T-cell (primary cell): ENCODE results near the gene MEFV. TPM values are rescaled to one million over a fixed set of nuclear protein-coding genes. Genes with fewer than 3 reads are reported as not detected.

Experiments
- ATAC-seq, 4 experiments: fragments of 200-7000 bp in 3 of 4; fragments of 150-1000 bp in 1 of 4; cut with Tn5 transposase; replicated peaks in 1 of 4; 1 replicate in 3 of 4; 2 replicates in 1 of 4; pipeline ENCODE4 v1.10.0; 2021; ENCODE audit warnings: moderate library complexity in 3 of 4, mild to moderate bottlenecking in 2 of 4, moderate number of reproducible peaks in 1 of 4
- CTCF ChIA-PET, 2 donors: fragments of 300-600 bp; sonication (Branson Sonifier 250); formaldehyde crosslinking; loops; one replicate each; lab custom pipeline; 2022; ENCODE audit warnings: antibody characterized with exemption in 2 of 2; lab: Charles Lee
- POLR2A ChIA-PET, 2 donors: fragments of 300-600 bp; sonication (Branson Sonifier 250); formaldehyde crosslinking; loops; one replicate each; lab custom pipeline; 2022; ENCODE audit warnings: antibody characterized with exemption in 2 of 2; lab: Charles Lee
- DNase-seq, 35 experiments: peaks; one replicate each; pipeline versions ENCODE4 v3.0.0 to v3.0.0-alpha.2; 2013 to 2023
- H3K27ac ChIP-seq: one replicate; pipeline ENCODE4 v1.5.1; 2013; ENCODE audit warnings: low read length
- H3K27me3 ChIP-seq, 2 experiments: replicated peaks in 1 of 2; 1 replicate in 1 of 2; 2 replicates in 1 of 2; pipeline versions ENCODE4 v1.6.1 to v1.7.0; 2013; ENCODE audit warnings: low read length in 1 of 2, mixed read lengths in 1 of 2; ENCODE audit not compliant: control insufficient read depth in 2 of 2, insufficient read depth in 2 of 2; ENCODE audit errors: extremely low read depth in 1 of 2
- H3K36me3 ChIP-seq, 2 donors: 1 replicate in 1 of 2; 2 replicates in 1 of 2; pipeline versions ENCODE4 v1.6.1 to v1.7.0; 2013; ENCODE audit warnings: low read length in 1 of 2; ENCODE audit not compliant: control insufficient read depth in 2 of 2, insufficient read depth in 1 of 2; ENCODE audit errors: extremely low read depth in 1 of 2
- H3K4me1 ChIP-seq, 2 experiments: 1 replicate in 1 of 2; 2 replicates in 1 of 2; pipeline versions ENCODE4 v1.6.1 to v1.7.0; 2013; ENCODE audit warnings: low read length in 2 of 2, mixed read lengths in 1 of 2; ENCODE audit not compliant: insufficient read depth in 2 of 2, control insufficient read depth in 1 of 2; ENCODE audit errors: extremely low read depth in 1 of 2
- H3K4me3 ChIP-seq, 2 donors: 1 replicate in 1 of 2; 2 replicates in 1 of 2; pipeline versions ENCODE4 v1.5.1 to v1.7.0; 2013; ENCODE audit warnings: mild to moderate bottlenecking in 2 of 2, low read length in 1 of 2, moderate library complexity in 1 of 2; ENCODE audit not compliant: control insufficient read depth in 1 of 2; ENCODE audit errors: extremely low read depth in 1 of 2
- H3K9me3 ChIP-seq: 2 replicates; pipeline ENCODE4 v1.7.0; 2013
- H3K27ac Mint-ChIP-seq, 2 donors: one replicate each; pipeline ENCODE4 v1.8.0; 2020 to 2021; ENCODE audit warnings: mild to moderate bottlenecking in 2 of 2, mixed read lengths in 2 of 2
- H3K27me3 Mint-ChIP-seq, 2 donors: one replicate each; pipeline ENCODE4 v1.8.0; 2021 to 2022; ENCODE audit warnings: mixed read lengths in 2 of 2
- H3K36me3 Mint-ChIP-seq: one replicate; pipeline ENCODE4 v1.8.0; 2021; ENCODE audit warnings: mixed read lengths
- H3K4me1 Mint-ChIP-seq, 3 donors: one replicate each; pipeline ENCODE4 v1.8.0; 2020 to 2022; ENCODE audit warnings: mixed read lengths in 3 of 3, mild to moderate bottlenecking in 1 of 3
- H3K4me3 Mint-ChIP-seq, 3 donors: one replicate each; pipeline ENCODE4 v1.8.0; 2020 to 2022; ENCODE audit warnings: mild to moderate bottlenecking in 3 of 3, mixed read lengths in 3 of 3, moderate library complexity in 3 of 3
- H3K9me3 Mint-ChIP-seq, 3 donors: one replicate each; pipeline ENCODE4 v1.8.0; 2020 to 2022; ENCODE audit warnings: mixed read lengths in 3 of 3
- WGBS: methylation state at CpG from one replicate; pipeline ENCODE4 v1.1.5; 2013; ENCODE audit warnings: missing lambda C conversion rate; ENCODE audit not compliant: insufficient coverage; 5-methylcytosine and 5-hydroxymethylcytosine counted together
- total RNA-seq, 35 experiments: library from RNA in 6 of 35; stranded (reverse) in 6 of 35; fragments of 120-200 nt in 1 of 35; gene quantifications; one replicate each; pipeline versions ENCODE4 v1.2.1 to v1.2.4 and lab custom pipeline; 2013 to 2026

MEFV gene
- total RNA-seq, 5 donors from 2014 or later (not counting 1 experiment from before 2014, with no cell fraction given), result 0.10 to 0.38 (median 0.19) TPM; not detected in 1

GRCh38 chr16:3295209-3295608 is 38.8 kb upstream of the MEFV start:
- ATAC-seq (no peak), DNase-seq (no peak)
- H3K9me3 Mint-ChIP-seq, result peaks cover 29 to 61% (median 55%) of the 10 kb centered on the region in 3 donors
- CTCF ChIA-PET, result no interaction called here
- H3K4me3 Mint-ChIP-seq, result no peak overlapping the region
- H3K36me3 Mint-ChIP-seq, result peaks cover 60% of the 10 kb centered on the region
- Histone ChIP-seq H3K36me3 (peaks cover 9 to 26% of the 10 kb centered on the region in 2 donors), H3K4me3 (no peak overlapping the region), H3K4me1 (no peaks in the 10 kb centered on the region), H3K27ac (no peak overlapping the region), H3K27me3 (no peaks in the 10 kb centered on the region), H3K9me3 (peaks cover 10% of the 10 kb centered on the region)
- H3K4me1 Mint-ChIP-seq, result peaks cover 0 to 6% (median 3%) of the 10 kb centered on the region in 3 donors
- no peak overlapping the region for H3K27ac Mint-ChIP-seq
- WGBS, result 78% methylated on average over 38 of the region's 45 CpGs
- H3K27me3 Mint-ChIP-seq, result no peaks in the 10 kb centered on the region
- POLR2A ChIA-PET, result no interaction called here

GRCh38 chr16:3292604-3293003 is 36.2 kb upstream of the MEFV start:
- H3K9me3 Mint-ChIP-seq, result peaks cover 22 to 48% (median 44%) of the 10 kb centered on the region in 3 donors
- ATAC-seq, result no peak
- no peak for DNase-seq
- peaks cover 70% of the 10 kb centered on the region for H3K36me3 Mint-ChIP-seq
- WGBS, result 100% methylated on average over 1 of the region's 3 CpGs
- peaks cover 10% of the 10 kb centered on the region for H3K9me3 ChIP-seq
- H3K27ac ChIP-seq, result no peak overlapping the region
- H3K4me3 Mint-ChIP-seq, result no peak overlapping the region
- H3K4me3 ChIP-seq, result peak overlapping the region in 1 of 2 donors; percentile 12
- peaks cover 0 to 6% (median 5%) of the 10 kb centered on the region in 3 donors for H3K4me1 Mint-ChIP-seq
- no peaks in the 10 kb centered on the region for H3K27me3 ChIP-seq
- ChIA-PET CTCF (no interaction called here), POLR2A (interaction anchor here in 1 of 2 donors (0.6 kb wide), 1 partner anchor 125 kb away, joined by 4 read pairs; no protein-coding TSS in a partner anchor)
- H3K27ac Mint-ChIP-seq, result no peak overlapping the region
- no peaks in the 10 kb centered on the region for H3K27me3 Mint-ChIP-seq
- H3K36me3 ChIP-seq, result peaks cover 21 to 48% of the 10 kb centered on the region in 2 donors
- H3K4me1 ChIP-seq, result no peaks in the 10 kb centered on the region

- no peak for DNase-seq
- peaks cover 10% of the 10 kb centered on the region for H3K9me3 ChIP-seq
- H3K27me3 ChIP-seq, result no peaks in the 10 kb centered on the region
- Mint-ChIP-seq H3K36me3 (peaks cover 85% of the 10 kb centered on the region), H3K4me3 (no peak overlapping the region), H3K9me3 (peaks cover 14 to 45% (median 34%) of the 10 kb centered on the region in 3 donors), H3K27ac (no peak overlapping the region), H3K27me3 (no peaks in the 10 kb centered on the region), H3K4me1 (peaks cover 14 to 19% (median 19%) of the 10 kb centered on the region in 3 donors)
- H3K27ac ChIP-seq, result no peak overlapping the region
- peaks cover 29 to 67% of the 10 kb centered on the region in 2 donors for H3K36me3 ChIP-seq
- CTCF ChIA-PET, result no interaction called here
- peaks cover 0 to 2% of the 10 kb centered on the region in 2 experiments for H3K4me1 ChIP-seq
- ATAC-seq, result no peak
- POLR2A ChIA-PET, result no interaction called here
- 100% methylated on average over 3 of the region's 16 CpGs for whole genome bisulfite sequencing
- peak overlapping the region in 1 of 2 donors; percentile 60 for H3K4me3 ChIP-seq
Measured at GRCh38 chr16:3289998-3290673, 33.7 kb upstream of the MEFV start.

- Histone ChIP-seq H3K27ac (no peak overlapping the region), H3K36me3 (peaks cover 20 to 40% of the 10 kb centered on the region in 2 donors), H3K27me3 (peaks cover 0 to 4% of the 10 kb centered on the region in 2 experiments), H3K4me1 (peaks cover 12 to 32% of the 10 kb centered on the region in 2 experiments), H3K9me3 (peaks cover 10% of the 10 kb centered on the region), H3K4me3 (peak overlapping the region; percentile 80 to 96)
- no peak for ATAC-seq
- Mint-ChIP-seq H3K4me1 (peaks cover 32 to 46% (median 35%) of the 10 kb centered on the region in 3 donors), H3K27me3 (peaks cover 0 to under 1% of the 10 kb centered on the region in 2 donors), H3K27ac (peak overlapping the region in 1 of 2 donors; percentile 52), H3K36me3 (peaks cover 55% of the 10 kb centered on the region), H3K4me3 (peak overlapping the region; percentile 85 to 95 (median 93)), H3K9me3 (peaks cover 0 to 18% (median 7%) of the 10 kb centered on the region in 3 donors)
- no peak for DNase-seq
- ChIA-PET POLR2A (no interaction called here), CTCF (no interaction called here)
- 100% methylated on average over 4 of the region's 6 CpGs for WGBS
Measured at GRCh38 chr16:3285131-3285530, 28.7 kb upstream of the MEFV start.

- peaks cover 0 to 12% of the 10 kb centered on the region in 2 experiments for H3K27me3 ChIP-seq
- Mint-ChIP-seq H3K4me1 (peaks cover 32 to 46% (median 35%) of the 10 kb centered on the region in 3 donors), H3K27ac (peak overlapping the region; percentile 97 to 98), H3K27me3 (peaks cover 0 to 1% of the 10 kb centered on the region in 2 donors), H3K36me3 (peaks cover 43% of the 10 kb centered on the region), H3K4me3 (peak overlapping the region; percentile 85 to 95 (median 93)), H3K9me3 (peaks cover 0 to 9% (median 7%) of the 10 kb centered on the region in 3 donors)
- peak overlapping the region; percentile 97 for H3K27ac ChIP-seq
- peak overlapping the region; percentile 80 to 96 for H3K4me3 ChIP-seq
- peaks cover 7% of the 10 kb centered on the region for H3K9me3 ChIP-seq
- ChIA-PET CTCF (no interaction called here), POLR2A (interaction anchor here in 1 of 2 donors (0.6 to 1.1 kb wide), 3 partner anchors 152 to 1319 kb away, joined by 3 to 4 read pairs (median 3); partner anchors contain the start of gene RPS2)
- DNase-seq (peak in 1 of 35 experiments; percentile 13), ATAC-seq (no peak)
- H3K4me1 ChIP-seq, result peaks cover 12 to 32% of the 10 kb centered on the region in 2 experiments
- peaks cover 9 to 27% of the 10 kb centered on the region in 2 donors for H3K36me3 ChIP-seq
- WGBS, result 1% methylated on average over 47 of the region's 56 CpGs
Measured at GRCh38 chr16:3283543-3284447, 27.4 kb upstream of the MEFV start.
